LoVo (cell line): ENCODE measurements around the gene MAP3K14.
"Not testable (repeated sequence)": the region's sequence is repeated elsewhere in the genome, so short reads cannot be mapped to it uniquely, and the experiment has no call there.

ENCODE experiments used
- DNase-seq: peaks from one replicate; pipeline ENCODE4 v3.0.0-alpha.2; 2016; ENCODE audit warnings: low spot score

Gene MAP3K14

GRCh38 chr17:45315648-45316433 is 979 bp downstream of the MAP3K14 start:
- DNase-seq, result no peak

DNA sequence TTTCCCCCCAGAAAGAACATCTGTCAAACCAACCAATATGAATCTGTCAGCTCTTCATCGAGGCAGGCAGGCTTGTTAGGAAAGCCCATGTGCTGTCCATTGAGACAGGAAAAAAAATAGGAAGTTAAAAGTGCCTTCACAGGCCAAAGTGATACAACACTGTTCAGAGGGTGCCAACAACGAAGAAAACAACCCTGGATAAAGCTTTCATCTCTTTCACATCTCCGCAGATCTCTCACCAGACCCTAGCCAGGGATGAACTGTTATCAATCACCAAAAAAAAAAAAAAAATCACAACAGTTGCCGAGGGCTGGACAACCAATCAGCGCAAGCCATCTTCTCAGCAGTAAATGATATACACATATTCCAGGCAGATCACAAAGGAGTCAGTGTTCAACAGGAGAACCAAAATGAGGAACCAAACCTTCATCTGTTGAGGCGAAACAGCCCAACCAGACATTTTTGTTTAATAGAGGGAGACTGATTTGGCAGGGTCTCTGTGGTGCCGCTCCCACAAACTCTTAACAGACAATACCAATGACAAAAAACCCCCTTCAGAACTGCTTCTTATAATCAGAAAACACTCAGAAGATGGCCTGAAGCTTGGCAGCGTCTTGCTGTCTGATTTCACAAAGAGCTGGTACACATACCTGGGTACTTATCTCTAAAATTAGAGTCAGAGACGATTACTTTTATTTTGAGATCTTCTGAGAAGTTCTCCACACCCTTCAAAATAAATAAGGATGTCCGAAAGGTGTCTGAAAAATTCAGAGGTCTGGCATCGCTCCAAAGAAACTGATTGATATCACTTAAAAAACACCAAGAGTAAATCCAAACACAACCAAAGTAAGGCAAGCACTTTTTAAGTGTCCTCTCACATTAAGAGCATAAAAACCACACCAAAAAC is 1.8 kb downstream of the MAP3K14 start:
- no peak for DNase-seq

DNA sequence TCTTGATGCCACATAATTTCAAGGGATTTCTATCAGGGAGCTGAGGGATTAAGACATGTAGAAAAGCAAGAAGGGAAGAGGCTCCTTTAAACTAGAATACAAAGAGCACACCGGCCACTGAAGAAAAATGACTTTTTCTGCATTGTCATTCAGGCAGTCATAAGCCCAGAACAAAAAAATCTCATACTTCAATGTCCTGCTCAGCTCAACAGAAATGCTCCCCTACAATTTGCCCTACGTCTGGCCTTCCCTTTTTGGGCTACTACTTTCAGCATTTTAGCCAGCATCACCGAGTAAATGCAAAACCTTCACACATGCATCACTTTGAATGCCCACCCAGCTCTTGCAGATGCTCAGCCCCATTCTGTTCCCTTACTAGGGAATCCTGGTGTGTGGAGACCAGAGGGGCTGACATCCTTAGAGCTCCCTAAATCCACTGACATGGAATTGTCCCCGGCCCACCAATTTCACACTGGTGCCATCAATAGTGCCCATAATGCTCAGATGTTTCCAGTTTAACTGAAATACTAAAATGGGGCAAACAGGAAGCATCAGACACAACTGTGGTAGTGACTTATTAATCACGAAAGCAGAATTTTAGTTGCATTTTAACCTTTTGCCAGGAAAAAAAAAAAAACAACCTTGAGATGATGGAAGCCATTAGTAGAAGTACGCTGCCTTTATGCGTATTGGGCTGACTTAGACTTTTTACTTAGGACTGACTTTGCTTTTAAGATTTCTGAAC is 2.7 kb downstream of the MAP3K14 start:
- DNase-seq, result no peak

DNA sequence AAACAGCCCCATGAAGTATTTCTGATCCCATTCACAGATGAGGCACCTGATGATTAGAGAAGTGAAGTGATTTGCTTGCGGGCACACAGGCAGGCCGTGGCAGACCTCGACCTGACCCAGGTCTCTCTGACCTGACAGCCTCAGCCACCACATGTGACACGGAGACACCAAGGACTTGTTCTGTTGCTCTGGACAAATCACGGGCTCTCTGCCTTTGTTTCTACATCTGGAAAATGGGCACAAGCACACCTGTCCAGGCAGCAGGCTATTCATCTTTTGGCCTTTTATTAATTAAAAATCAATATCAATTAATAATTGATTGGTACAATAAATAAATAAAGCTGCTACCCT is 3.4 kb downstream of the MAP3K14 start:
- no peak for DNase-seq

DNA sequence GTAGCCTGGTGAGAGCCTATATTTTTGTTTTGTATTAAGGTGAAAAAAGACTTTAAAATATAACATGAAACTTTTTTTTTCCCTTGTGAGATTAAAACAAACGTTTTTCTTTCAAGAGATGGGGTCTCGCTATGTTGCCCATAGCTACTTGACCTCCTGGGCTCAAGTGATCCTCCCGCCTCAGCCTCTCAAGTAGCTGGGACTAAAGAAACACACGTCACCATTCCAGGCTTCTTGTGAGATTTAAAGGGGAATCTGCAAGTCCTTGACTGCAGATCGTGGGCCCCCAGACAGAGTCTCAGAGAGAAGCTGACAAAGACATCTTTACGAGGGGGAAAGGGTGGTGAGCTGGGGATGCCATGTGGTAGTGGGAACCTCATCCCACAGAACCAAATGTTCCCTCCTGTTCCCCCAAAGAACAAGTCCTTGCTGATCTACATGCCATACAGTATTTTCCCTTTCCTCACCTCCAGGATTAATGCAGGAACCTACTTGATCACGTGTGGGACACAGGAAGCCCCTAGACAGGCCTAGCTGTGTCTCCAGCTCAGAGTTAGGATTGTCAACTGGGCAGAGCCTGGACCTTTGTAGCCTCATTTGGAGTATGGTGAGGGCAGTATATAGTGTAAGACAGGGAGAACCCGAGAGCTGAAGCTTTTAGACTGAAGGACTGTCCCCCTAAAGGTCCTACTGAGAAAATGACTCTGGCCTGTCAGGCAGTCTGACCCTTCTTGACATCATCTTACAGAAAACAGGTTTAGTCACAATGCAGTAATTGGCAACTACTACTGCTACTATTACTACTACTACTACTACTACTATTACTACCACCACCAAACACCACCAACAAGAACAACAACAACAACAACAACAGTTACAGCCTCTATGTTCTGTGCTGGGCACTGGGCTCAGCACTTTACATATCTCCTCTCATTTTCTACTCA is 4.1 kb downstream of the MAP3K14 start:
- DNase-seq, result no peak

- DNase-seq, result peak; percentile 90
Observed at GRCh38 chr17:45311760-45312476, 4.9 kb downstream of the MAP3K14 start.

GRCh38 chr17:45311401-45311759 is 5.4 kb downstream of the MAP3K14 start:
- DNase-seq, result no peak

DNA sequence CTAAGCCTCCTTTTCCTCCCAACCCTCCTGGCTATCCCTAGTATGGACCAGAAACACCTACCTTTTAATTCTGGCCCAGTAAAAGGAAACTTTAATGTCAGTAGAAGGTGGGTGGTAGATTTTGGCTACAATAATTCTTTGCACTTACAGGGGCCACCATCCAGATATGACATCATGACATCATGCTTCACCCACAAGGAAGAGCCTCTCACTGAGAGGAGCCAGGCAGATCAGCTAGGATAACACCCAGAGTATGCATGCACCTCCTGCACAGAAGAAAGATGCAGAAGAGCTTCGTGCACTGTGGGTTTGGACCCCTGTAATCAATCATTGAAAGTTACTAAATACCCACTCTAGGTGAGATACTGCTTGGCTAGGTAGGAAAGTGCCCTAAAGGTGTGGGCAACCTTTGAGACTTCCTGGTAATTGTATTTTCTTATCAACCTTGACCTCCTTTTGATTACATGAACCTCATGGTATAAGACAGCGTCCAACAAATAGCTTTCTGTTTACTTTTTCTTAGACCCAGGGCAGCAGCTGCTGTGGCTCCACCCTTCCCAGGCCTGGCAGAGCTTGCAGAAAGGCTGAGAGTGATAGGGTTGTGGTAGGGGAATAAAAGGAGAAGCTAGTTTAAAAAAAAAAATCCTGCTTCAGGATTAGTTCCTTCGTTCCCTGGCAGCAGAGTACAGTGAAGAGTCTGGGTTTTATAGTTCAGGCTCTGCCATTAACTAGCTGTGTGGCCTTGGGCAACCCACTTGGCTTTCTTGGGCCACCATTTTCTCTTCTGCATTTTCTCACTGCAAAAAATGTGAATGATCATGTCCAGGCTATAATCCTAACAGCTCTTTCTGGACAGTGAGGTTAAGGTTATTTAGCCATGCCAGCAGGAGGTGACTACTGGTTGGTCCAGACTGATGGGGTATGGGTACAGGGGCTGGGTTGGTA is 6.2 kb downstream of the MAP3K14 start:
- DNase-seq, result peak; percentile 58

GRCh38 chr17:45309400-45309799 is 7.4 kb downstream of the MAP3K14 start:
- DNase-seq, result no peak

- DNase-seq, result no peak
Observed at GRCh38 chr17:45308840-45309239, 8.0 kb downstream of the MAP3K14 start.

GRCh38 chr17:45308016-45308365 is 8.8 kb downstream of the MAP3K14 start:
- no peak for DNase-seq

GRCh38 chr17:45307290-45308015 is 9.4 kb downstream of the MAP3K14 start:
- DNase-seq, result no peak

- DNase-seq, result no peak
Observed at GRCh38 chr17:45306623-45307022, 10.2 kb downstream of the MAP3K14 start.

GRCh38 chr17:45306094-45306493 is 10.7 kb downstream of the MAP3K14 start:
- DNase-seq, result no peak

- no peak for DNase-seq
Observed at GRCh38 chr17:45305530-45306087, 11.2 kb downstream of the MAP3K14 start.

DNA sequence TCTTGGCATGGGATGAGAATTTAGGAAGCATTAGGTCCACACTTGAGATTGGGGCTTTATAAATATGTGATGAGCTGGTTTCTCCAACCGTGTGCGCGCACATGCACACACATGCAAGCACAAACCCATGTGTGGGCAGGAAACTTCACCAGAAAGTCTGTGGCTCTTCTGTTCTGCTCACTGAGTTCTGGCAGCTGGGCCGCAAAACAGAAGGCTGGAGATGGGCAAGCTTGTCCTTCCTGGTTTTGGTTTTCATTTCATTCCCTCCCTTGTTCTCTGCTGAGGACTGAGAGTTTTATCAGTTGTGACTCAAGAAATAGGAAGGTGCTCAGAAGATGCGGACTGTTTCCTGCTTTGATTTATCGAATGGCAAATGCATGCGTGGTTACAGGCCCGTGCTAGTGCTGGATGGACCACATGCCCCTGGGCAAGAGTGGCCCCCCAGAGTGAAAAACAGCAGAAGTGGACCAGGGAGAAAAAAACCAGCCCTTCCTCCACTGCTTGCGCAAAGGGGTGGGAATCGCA is 14.1 kb downstream of the MAP3K14 start:
- DNase-seq, result no peak

GRCh38 chr17:45302220-45302619 is 14.6 kb downstream of the MAP3K14 start:
- DNase-seq, result not testable (repeated sequence)

- DNase-seq, result no peak
Observed at GRCh38 chr17:45301674-45302073, 15.1 kb downstream of the MAP3K14 start.
